IPS-NIHi7 (cell line): ENCODE data around the gene CDH4.

ENCODE experiments used
- DNase-seq: peaks from one replicate; pipeline ENCODE4 v3.0.0; 2012; ENCODE audit warnings: mixed read lengths; ENCODE audit errors: extremely low spot score

CDH4 gene

GRCh38 chr20:61628901-61629601, 377.0 kb downstream of the CDH4 start:
- no peak for DNase-seq

GRCh38 chr20:61629602-61630390, 377.7 kb downstream of the CDH4 start:
- no peak for DNase-seq

DNA sequence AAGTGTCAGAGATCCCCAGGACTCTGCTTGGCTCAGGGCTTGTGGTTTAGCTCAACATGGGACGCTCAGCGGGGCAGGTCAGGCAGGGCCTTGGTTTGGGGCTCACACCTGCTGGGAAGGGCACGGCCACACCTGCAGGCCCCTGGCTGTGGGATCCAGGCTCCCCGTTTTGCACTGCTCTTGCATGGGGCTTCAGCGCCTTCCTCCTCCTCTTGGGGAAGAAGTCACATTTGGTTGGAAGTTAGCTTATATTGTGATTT, 378.3 kb downstream of the CDH4 start:
- DNase-seq: no peak

GRCh38 chr20:61630816-61631215, 378.8 kb downstream of the CDH4 start:
- no peak for DNase-seq

- DNase-seq: peak; percentile 57
These were observed 379.7 kb downstream of the CDH4 start for GRCh38 chr20:61631751-61632150.

DNA sequence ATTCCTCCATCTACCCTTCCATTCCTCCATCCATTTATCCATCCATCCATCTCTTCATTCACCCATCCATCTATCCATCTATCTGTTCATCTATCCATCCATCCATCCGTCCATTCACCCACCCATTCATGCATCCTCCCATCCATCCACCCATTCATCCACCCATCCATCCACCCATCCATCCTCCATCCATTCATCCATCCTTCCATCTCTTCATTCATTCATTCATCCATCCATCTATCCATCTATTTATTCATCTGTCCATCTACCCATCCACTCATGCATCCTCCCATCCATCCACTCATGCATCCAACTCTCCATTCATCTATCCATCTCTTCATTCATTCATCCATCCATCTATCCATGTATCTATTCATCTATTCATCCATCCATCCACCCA, 380.9 kb downstream of the CDH4 start:
- DNase-seq: no peak

DNA sequence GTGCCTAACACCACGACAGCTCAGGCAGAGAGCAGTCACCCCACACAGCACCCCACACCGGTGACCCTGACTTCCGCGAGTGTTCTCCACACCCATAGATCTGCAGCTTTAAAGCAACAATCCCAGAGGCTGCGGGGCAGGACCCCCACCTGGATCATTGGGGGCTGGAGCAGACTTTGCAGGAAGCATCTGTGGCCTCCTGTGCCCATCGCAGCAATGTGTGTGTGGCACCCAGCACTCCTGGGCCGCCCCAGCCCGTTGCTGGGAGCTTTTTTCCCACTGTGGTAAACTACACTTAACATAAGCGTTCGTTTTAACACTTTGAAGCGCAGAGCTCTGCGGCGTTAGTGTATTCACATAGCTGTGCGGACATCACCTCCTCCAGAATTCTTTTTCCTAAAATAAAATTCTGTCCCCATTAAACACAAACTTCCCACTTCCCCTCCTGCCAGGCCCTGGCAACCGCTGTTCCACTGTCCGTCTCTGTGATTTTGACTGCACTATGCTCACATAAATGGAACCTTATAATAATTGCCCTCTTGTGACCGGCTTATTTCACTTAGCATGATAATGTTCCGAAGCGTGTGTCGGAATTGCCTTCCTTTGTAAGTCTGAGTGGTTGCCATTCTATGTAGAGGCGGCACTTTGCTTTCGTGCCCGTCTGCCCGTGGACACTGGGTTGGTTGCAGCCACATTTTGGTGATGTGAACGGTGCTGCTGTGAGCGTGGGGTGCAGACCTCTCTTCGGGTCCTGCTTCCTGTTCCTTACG, 382.5 kb downstream of the CDH4 start:
- no peak for DNase-seq

- no peak for DNase-seq
These were observed 383.8 kb downstream of the CDH4 start for GRCh38 chr20:61635721-61636455.

GRCh38 chr20:61636531-61637116, 384.6 kb downstream of the CDH4 start:
- peak; percentile 30 for DNase-seq

GRCh38 chr20:61638802-61639585, 386.9 kb downstream of the CDH4 start:
- no peak for DNase-seq

- DNase-seq: no peak
These were observed 388.2 kb downstream of the CDH4 start for GRCh38 chr20:61640131-61640870.

- no peak for DNase-seq
These were observed 388.8 kb downstream of the CDH4 start for GRCh38 chr20:61640871-61641245.

DNA sequence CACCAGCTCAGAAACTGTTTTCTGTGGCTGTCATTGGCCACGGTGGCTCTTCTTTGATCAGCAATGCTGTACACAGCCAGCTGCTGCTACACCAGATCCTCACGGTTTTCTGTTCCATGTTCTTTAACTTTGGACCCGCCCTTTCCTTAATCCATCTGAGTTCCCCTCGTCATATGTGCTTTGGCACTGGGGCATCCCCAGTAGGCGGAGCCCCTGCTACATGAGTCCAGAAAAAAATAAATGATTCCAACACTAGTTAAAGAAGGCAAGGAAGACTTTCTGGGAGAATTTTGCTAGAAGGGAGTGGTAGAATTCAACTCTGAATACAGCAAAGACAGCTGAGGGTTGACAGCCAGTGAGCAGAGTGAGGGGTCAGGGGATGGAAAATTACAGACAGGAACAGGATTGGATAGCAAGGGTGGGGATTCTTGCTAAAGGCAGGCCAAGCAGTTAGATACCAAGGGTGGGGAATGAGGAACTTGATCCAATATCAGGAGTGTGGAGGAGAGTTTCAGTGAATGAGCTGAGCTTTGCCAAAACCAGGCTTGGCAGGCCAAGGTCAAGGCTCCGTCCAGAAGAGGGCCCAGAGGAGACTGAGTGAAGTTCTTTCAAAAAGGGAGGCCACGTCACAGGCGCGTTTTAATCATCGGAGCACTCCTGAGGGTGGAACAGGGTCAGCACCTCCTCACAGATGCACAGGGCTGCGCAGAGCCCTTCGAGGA, 391.8 kb downstream of the CDH4 start:
- no peak for DNase-seq

DNA sequence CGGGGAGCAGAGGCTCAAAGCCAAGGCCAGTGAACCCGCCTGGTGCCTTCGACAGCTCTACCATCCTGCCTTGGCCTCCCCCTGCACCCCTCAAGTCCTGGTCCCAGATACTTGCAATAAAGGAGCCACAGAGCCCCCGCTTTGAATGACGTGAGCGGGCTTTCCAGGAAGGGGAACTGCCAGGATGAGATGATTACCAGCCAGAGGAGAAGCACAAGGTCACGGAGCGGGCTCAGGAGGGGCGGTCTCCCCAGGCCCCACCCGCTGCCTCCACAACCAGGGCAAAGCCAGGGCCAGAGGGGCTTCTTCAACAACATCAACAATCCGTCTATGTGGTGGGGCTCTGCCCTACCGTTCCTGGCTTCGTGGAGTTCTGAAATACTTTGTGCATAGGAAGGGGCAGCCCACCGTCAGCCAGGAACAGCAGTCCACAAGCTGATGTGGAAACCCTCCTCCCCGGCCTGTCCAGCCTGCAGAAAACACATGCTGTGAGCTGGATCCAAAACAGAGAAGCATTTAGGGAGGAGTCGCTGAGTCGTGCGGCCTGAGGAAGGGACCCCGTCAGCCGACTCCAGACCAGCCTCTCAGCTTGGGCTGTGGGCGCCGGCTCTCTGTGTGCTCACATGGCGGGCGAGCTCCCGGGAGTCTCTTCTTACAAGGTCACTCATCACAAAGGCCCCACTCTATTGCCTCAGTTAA, 392.5 kb downstream of the CDH4 start:
- no peak for DNase-seq

DNA sequence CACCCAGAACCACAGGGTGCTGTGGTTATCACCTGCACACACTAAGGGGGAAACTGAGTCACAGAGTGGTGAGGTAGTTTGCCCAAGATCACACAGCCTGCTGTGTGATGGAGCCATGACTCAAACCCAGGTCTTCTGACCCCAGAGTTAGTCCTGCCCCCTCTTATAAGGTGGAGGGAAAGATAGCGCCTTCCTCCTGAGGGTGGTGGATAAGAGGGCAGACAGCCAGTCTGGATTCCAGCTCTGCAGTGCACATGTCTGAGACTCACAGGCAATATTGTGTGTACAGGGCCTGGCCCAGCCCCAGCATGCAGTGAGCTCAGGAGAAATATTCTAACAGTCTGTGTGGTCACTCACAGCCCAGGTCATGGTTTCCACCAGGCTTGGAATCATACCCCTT, 393.7 kb downstream of the CDH4 start:
- DNase-seq: no peak

DNA sequence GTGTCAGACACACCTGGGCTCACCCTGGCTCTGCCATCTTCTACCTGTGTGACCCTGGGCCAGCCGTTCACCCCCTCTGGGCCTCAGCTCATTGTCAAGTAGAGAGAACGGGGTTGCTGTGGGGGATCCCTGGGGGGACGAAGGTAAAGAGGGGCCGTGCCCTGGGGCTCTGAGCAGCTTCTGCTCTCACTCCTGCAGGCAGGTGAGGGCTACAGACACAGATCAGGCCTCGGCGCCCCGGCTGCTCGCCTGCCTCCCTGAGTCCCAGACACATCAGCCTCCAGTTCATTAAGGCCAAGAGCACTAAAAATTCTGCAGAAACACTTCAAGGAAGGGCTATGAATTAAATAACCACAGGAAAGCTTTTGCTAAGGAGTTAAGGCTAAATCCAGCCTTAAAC, 394.4 kb downstream of the CDH4 start:
- DNase-seq: no peak

DNA sequence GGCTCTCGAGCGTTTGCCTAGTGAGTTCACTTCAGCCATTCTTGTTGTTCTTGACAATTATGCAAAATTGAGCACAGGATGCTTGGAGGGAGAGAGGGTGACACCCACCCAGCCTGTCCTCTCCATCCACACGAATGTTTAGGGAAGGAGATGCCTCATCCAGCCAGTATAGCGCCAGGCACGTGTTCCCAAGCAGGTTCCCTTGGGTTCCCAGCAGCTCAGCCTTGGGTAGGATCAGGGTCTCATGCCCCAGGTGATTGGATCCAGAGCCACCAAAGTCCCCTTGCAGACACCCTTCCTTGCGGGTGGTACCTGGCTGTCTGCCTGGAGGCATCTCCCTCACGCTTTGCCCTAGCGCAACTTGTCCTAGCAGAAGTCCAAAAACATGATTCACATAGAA, 394.9 kb downstream of the CDH4 start:
- DNase-seq: no peak

DNA sequence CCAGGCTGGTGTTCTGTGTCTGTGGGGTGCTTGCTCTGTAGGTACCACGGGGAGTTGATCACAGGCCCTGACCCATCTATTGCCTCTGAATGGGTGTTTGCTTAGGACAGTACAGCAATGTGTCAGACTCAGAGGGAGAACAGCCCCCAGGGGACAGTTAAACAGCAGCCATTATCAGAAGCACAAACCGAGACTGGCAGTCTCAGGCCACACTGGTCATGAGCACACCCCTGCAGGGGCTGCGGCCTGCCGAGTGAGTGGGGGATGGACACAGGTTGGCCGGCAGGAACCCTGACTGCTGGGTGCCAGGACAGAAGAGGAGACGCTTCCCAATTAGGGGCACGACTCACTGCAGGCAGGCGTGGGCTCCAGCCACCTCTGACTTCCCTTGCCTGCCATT, 395.6 kb downstream of the CDH4 start:
- no peak for DNase-seq
